Epithelial cell of proximal tubule (primary cell): ENCODE results near the gene FNBP1L. TPM values are rescaled to one million over a fixed set of nuclear protein-coding genes. Genes with fewer than 3 reads are reported as not detected.
A peak's percentile ranks its signal among the peaks of the same experiment; 100 is the strongest.

Experiments
- DNase-seq: peaks from one replicate; pipeline ENCODE4 v3.0.0-alpha.2; 2011; ENCODE audit warnings: low read depth
- H3K4me3 ChIP-seq: 2 replicates; pipeline ENCODE4 v1.5.1; 2011; ENCODE audit warnings: low read depth, mild to moderate bottlenecking, low read length
- CTCF ChIP-seq: conservative IDR thresholded peaks from 2 replicates; pipeline ENCODE4 v1.5.1; 2012; ENCODE audit warnings: low read depth, mild to moderate bottlenecking, low read length
- total RNA-seq: library from RNA; depleted of rRNA; stranded (reverse); fragments of >200 nt; gene quantifications from 2 replicates; pipeline ENCODE4 v1.2.3, GENCODE V29; 2015

FNBP1L gene
- total RNA-seq, 1 donor from 2014 or later = 37.6 TPM

GRCh38 chr1:93578433-93578830, 130.5 kb downstream of the FNBP1L start:
- no peak for TF ChIP-seq CTCF
- H3K4me3 ChIP-seq = no peak overlapping the region
- DNase-seq = no peak

GRCh38 chr1:93578911-93579825, 131.2 kb downstream of the FNBP1L start:
- DNase-seq = no peak
- no peak for TF ChIP-seq CTCF
- H3K4me3 ChIP-seq = no peak overlapping the region

- no peak for TF ChIP-seq CTCF
- DNase-seq = peak; percentile 59
- H3K4me3 ChIP-seq = no peak overlapping the region
Measured at GRCh38 chr1:93579891-93580290, 132.0 kb downstream of the FNBP1L start.

- no peak for DNase-seq
- no peak for TF ChIP-seq CTCF
- H3K4me3 ChIP-seq = no peak overlapping the region
Measured at GRCh38 chr1:93581917-93582850, 134.3 kb downstream of the FNBP1L start.

GRCh38 chr1:93584261-93585003, 136.5 kb downstream of the FNBP1L start:
- no peak for TF ChIP-seq CTCF
- H3K4me3 ChIP-seq = no peak overlapping the region
- DNase-seq = no peak
